BE2C (cell line): ENCODE results near the gene KRTAP9-9.

Experiments used
- DNase-seq: peaks from one replicate; pipeline ENCODE4 v3.0.0-alpha.2; 2020
- H3K27me3 ChIP-seq: fragments of 250-450 bp; sonication (Bioruptor Pico); 2 replicates; pipeline ENCODE4 v1.5.1; 2020; ENCODE audit warnings: mild to moderate bottlenecking
- H3K36me3 ChIP-seq: fragments of 250-450 bp; sonication (Bioruptor Pico); 2 replicates; pipeline ENCODE4 v1.5.1; 2020; ENCODE audit warnings: mild to moderate bottlenecking
- H3K4me1 ChIP-seq: fragments of 250-450 bp; sonication (Bioruptor Pico); 2 replicates; pipeline ENCODE4 v1.5.1; 2020
- H3K4me3 ChIP-seq: 2 replicates; pipeline ENCODE4 v1.5.1; 2011; ENCODE audit warnings: low read depth, low read length
- H3K9me3 ChIP-seq: fragments of 250-450 bp; sonication (Bioruptor Pico); 2 replicates; pipeline ENCODE4 v1.5.1; 2020
- TF ChIP-seq, protein P1 (sequence below): IDR thresholded peaks from 2 replicates; pipeline ENCODE4 v1.5.1; 2012; ENCODE audit warnings: mild to moderate bottlenecking, low read depth, low read length

Gene KRTAP9-9

GRCh38 chr17:41254861-41255260 lies 323 bp upstream of the KRTAP9-9 start:
- Histone ChIP-seq H3K9me3 (no peaks in the 10 kb centered on the region), H3K4me3 (no peak overlapping the region), H3K4me1 (no peaks in the 10 kb centered on the region), H3K36me3 (no peaks in the 10 kb centered on the region), H3K27me3 (peaks cover 74% of the 10 kb centered on the region)
- no peak for DNase-seq
- TF ChIP-seq, protein P1, sequence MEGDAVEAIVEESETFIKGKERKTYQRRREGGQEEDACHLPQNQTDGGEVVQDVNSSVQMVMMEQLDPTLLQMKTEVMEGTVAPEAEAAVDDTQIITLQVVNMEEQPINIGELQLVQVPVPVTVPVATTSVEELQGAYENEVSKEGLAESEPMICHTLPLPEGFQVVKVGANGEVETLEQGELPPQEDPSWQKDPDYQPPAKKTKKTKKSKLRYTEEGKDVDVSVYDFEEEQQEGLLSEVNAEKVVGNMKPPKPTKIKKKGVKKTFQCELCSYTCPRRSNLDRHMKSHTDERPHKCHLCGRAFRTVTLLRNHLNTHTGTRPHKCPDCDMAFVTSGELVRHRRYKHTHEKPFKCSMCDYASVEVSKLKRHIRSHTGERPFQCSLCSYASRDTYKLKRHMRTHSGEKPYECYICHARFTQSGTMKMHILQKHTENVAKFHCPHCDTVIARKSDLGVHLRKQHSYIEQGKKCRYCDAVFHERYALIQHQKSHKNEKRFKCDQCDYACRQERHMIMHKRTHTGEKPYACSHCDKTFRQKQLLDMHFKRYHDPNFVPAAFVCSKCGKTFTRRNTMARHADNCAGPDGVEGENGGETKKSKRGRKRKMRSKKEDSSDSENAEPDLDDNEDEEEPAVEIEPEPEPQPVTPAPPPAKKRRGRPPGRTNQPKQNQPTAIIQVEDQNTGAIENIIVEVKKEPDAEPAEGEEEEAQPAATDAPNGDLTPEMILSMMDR: no peak

GRCh38 chr17:41256291-41256685 lies 1.1 kb downstream of the KRTAP9-9 start:
- Histone ChIP-seq H3K9me3 (no peaks in the 10 kb centered on the region), H3K36me3 (no peaks in the 10 kb centered on the region), H3K27me3 (peaks cover 71% of the 10 kb centered on the region), H3K4me3 (no peak overlapping the region), H3K4me1 (no peaks in the 10 kb centered on the region)
- DNase-seq: no peak
- TF ChIP-seq, protein P1: no peak

- H3K4me1 ChIP-seq: no peaks in the 10 kb centered on the region
- DNase-seq: no peak
- H3K36me3 ChIP-seq: no peaks in the 10 kb centered on the region
- H3K9me3 ChIP-seq: no peaks in the 10 kb centered on the region
- no peak overlapping the region for H3K4me3 ChIP-seq
- peaks cover 63% of the 10 kb centered on the region for H3K27me3 ChIP-seq
- TF ChIP-seq, protein P1: no peak
These were observed 3.2 kb downstream of the KRTAP9-9 start for GRCh38 chr17:41258406-41258805.

- TF ChIP-seq, protein P1: no peak
- DNase-seq: no peak
- Histone ChIP-seq H3K4me1 (no peaks in the 10 kb centered on the region), H3K4me3 (no peak overlapping the region), H3K27me3 (peaks cover 27% of the 10 kb centered on the region), H3K36me3 (no peaks in the 10 kb centered on the region), H3K9me3 (no peaks in the 10 kb centered on the region)
These were observed 8.0 kb downstream of the KRTAP9-9 start for GRCh38 chr17:41263212-41263611.

GRCh38 chr17:41264599-41264998 lies 9.4 kb downstream of the KRTAP9-9 start:
- DNase-seq: no peak
- Histone ChIP-seq H3K36me3 (no peaks in the 10 kb centered on the region), H3K27me3 (peaks cover 18% of the 10 kb centered on the region), H3K4me1 (no peaks in the 10 kb centered on the region), H3K4me3 (no peak overlapping the region), H3K9me3 (no peaks in the 10 kb centered on the region)
- TF ChIP-seq, protein P1: no peak

GRCh38 chr17:41265078-41265477 lies 9.9 kb downstream of the KRTAP9-9 start, which contains the start of gene KRTAP9-6:
KRTAP9-6 (plus strand) TSS chr17:41265378; CDS start chr17:41265378, 0 bp downstream.
- H3K36me3 ChIP-seq: no peaks in the 10 kb centered on the region
- H3K9me3 ChIP-seq: no peaks in the 10 kb centered on the region
- no peak for DNase-seq
- H3K4me1 ChIP-seq: no peaks in the 10 kb centered on the region
- no peak within 1 kb of the TSS for H3K4me3 ChIP-seq
- TF ChIP-seq, protein P1: no peak
- H3K27me3 ChIP-seq: peaks cover 18% of the 10 kb centered on the region
